WTC11 (cell line): ENCODE results near the gene GNPTG. TPM values are rescaled to one million over a fixed set of nuclear protein-coding genes. Genes with fewer than 3 reads are reported as not detected.

Experiments used
- ATAC-seq: fragments of 200-7000 bp; cut with Tn5 transposase; 2 replicates; pipeline ENCODE4 v1.10.0; 2021; ENCODE audit warnings: mild to moderate bottlenecking, moderate library complexity
- CTCF ChIA-PET: fragments of 300-600 bp; sonication (Branson Sonifier 250); formaldehyde crosslinking; loops from one replicate; lab custom pipeline; 2021; ENCODE audit warnings: antibody characterized with exemption; lab: Charles Lee
- POLR2A ChIA-PET: fragments of 350-600 bp; sonication (Branson Sonifier 250); formaldehyde crosslinking; loops from one replicate; lab custom pipeline; 2021; ENCODE audit warnings: antibody characterized with exemption; lab: Charles Lee
- DNase-seq: peaks from one replicate; pipeline ENCODE4 v3.0.0; 2021; ENCODE audit warnings: low spot score
- H3K27ac Mint-ChIP-seq: 2 replicates; pipeline ENCODE4 v1.8.0; 2021; ENCODE audit warnings: mixed read lengths
- H3K27me3 Mint-ChIP-seq: 2 replicates; pipeline ENCODE4 v1.8.0; 2021; ENCODE audit warnings: low read depth, mild to moderate bottlenecking, moderate library complexity, mixed read lengths
- H3K36me3 Mint-ChIP-seq: 2 replicates; pipeline ENCODE4 v1.8.0; 2021; ENCODE audit warnings: mixed read lengths
- H3K4me1 Mint-ChIP-seq: 2 replicates; pipeline ENCODE4 v1.8.0; 2022; ENCODE audit warnings: mixed read lengths
- H3K4me3 Mint-ChIP-seq: 2 replicates; pipeline ENCODE4 v1.8.0; 2021; ENCODE audit warnings: mild to moderate bottlenecking, moderate library complexity, mixed read lengths
- H3K9me3 Mint-ChIP-seq: 2 replicates; pipeline ENCODE4 v1.8.0; 2021; ENCODE audit warnings: mixed read lengths
- CREM ChIP-seq: sonication (generic); formaldehyde crosslinking; IDR thresholded peaks from 2 replicates; pipeline ENCODE4 v1.8.1; 2022; ENCODE audit warnings: mild to moderate bottlenecking, missing genetic modification reagents, moderate library complexity
- JAZF1 ChIP-seq: fragments of 250-450 bp; sonication (Bioruptor Pico); IDR thresholded peaks from 2 replicates; pipeline ENCODE4 v1.9.0; 2021; ENCODE audit warnings: moderate library complexity, mild to moderate bottlenecking, inconsistent platforms
- MAX ChIP-seq: sonication (generic); formaldehyde crosslinking; IDR thresholded peaks from 2 replicates; pipeline ENCODE4 v1.8.0; 2022; ENCODE audit warnings: mild to moderate bottlenecking, missing genetic modification reagents
- PRDM15 ChIP-seq: sonication (generic); formaldehyde crosslinking; IDR thresholded peaks from 2 replicates; pipeline ENCODE4 v1.8.0; 2022; ENCODE audit warnings: missing genetic modification reagents
- PREB ChIP-seq: sonication (generic); formaldehyde crosslinking; IDR thresholded peaks from 2 replicates; pipeline ENCODE4 v1.8.1; 2022; ENCODE audit warnings: mild to moderate bottlenecking, missing genetic modification reagents, moderate library complexity, borderline replicate concordance
- RELA ChIP-seq: sonication (generic); formaldehyde crosslinking; IDR thresholded peaks from 2 replicates; pipeline ENCODE4 v1.8.1; 2022; ENCODE audit warnings: missing genetic modification reagents, mild to moderate bottlenecking, borderline replicate concordance
- ZNF219 ChIP-seq: sonication (generic); formaldehyde crosslinking; IDR thresholded peaks from 2 replicates; pipeline ENCODE4 v1.8.0; 2023; ENCODE audit warnings: missing genetic modification reagents, mild to moderate bottlenecking, borderline replicate concordance
- ZNF532 ChIP-seq: fragments of 250-450 bp; sonication (Bioruptor Pico); IDR thresholded peaks from 2 replicates; pipeline ENCODE4 v1.9.0; 2021; ENCODE audit warnings: mild to moderate bottlenecking, borderline replicate concordance
- total RNA-seq: library from RNA; stranded (reverse); gene quantifications from 3 replicates; pipeline ENCODE4 v1.2.3, GENCODE V29; 2021
- TF ChIP-seq, protein P1 (sequence below): fragments of 250-450 bp; sonication (Bioruptor Pico); conservative IDR thresholded peaks from 2 replicates; pipeline ENCODE4 v1.9.0; 2021; ENCODE audit warnings: mild to moderate bottlenecking
- TF ChIP-seq, protein P2 (sequence below): sonication (generic); formaldehyde crosslinking; IDR thresholded peaks from 2 replicates; pipeline ENCODE4 v1.8.0; 2023; ENCODE audit warnings: mild to moderate bottlenecking, missing genetic modification reagents
- TF ChIP-seq, protein P3 (sequence below): sonication (generic); formaldehyde crosslinking; IDR thresholded peaks from 2 replicates; pipeline ENCODE4 v1.8.0; 2023; ENCODE audit warnings: missing genetic modification reagents
- TF ChIP-seq, protein P4 (sequence below): fragments of 250-450 bp; sonication (Bioruptor Pico); IDR thresholded peaks from 2 replicates; pipeline ENCODE4 v1.9.0; 2021; ENCODE audit warnings: moderate library complexity, mild to moderate bottlenecking, inconsistent platforms, borderline replicate concordance

The GNPTG gene
- total RNA-seq, 1 experiment from 2014 or later = 35.9 TPM

- TF ChIP-seq MAX (CRISPR knock-in tag) (no peak), PREB (CRISPR knock-in tag) (no peak), ZNF219 (CRISPR knock-in tag) (no peak), ZNF532 (no peak), RELA (CRISPR knock-in tag) (no peak), CREM (CRISPR knock-in tag) (no peak)
- TF ChIP-seq, protein P1, sequence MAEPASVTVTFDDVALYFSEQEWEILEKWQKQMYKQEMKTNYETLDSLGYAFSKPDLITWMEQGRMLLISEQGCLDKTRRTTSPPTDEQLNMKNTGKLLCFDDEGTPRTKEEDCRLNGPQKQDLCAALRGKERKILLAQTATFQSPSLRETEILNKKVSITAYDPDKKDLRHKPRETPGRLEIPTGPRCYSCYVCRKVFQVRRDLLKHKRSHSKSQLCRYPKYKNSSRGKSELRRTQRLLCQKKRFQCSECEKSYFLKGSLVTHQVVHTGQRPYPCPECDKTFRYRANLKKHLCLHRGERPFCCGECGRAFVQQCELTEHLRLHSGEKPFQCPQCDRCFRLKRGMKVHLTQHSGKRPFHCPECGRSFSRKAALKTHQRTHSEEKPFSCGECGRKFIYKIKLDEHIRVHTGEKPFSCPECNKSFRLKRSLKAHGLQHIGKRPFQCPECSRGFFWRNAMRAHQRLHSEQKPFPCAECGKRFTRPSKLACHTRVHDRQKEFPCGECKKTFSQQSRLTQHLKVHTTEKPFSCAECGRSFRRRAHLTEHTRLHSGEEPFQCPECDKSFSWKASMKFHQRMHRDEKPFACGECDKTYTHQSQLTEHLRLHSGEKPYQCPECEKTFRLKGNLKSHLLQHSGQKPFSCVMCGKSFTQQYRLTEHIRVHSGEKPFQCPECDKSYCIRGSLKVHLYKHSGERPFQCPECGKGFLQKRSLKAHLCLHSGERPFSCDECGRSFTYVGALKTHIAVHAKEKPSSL (CRISPR knock-in tag) = no peak
- TF ChIP-seq, protein P2, sequence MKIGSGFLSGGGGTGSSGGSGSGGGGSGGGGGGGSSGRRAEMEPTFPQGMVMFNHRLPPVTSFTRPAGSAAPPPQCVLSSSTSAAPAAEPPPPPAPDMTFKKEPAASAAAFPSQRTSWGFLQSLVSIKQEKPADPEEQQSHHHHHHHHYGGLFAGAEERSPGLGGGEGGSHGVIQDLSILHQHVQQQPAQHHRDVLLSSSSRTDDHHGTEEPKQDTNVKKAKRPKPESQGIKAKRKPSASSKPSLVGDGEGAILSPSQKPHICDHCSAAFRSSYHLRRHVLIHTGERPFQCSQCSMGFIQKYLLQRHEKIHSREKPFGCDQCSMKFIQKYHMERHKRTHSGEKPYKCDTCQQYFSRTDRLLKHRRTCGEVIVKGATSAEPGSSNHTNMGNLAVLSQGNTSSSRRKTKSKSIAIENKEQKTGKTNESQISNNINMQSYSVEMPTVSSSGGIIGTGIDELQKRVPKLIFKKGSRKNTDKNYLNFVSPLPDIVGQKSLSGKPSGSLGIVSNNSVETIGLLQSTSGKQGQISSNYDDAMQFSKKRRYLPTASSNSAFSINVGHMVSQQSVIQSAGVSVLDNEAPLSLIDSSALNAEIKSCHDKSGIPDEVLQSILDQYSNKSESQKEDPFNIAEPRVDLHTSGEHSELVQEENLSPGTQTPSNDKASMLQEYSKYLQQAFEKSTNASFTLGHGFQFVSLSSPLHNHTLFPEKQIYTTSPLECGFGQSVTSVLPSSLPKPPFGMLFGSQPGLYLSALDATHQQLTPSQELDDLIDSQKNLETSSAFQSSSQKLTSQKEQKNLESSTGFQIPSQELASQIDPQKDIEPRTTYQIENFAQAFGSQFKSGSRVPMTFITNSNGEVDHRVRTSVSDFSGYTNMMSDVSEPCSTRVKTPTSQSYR (CRISPR knock-in tag) = no peak
- TF ChIP-seq, protein P3, sequence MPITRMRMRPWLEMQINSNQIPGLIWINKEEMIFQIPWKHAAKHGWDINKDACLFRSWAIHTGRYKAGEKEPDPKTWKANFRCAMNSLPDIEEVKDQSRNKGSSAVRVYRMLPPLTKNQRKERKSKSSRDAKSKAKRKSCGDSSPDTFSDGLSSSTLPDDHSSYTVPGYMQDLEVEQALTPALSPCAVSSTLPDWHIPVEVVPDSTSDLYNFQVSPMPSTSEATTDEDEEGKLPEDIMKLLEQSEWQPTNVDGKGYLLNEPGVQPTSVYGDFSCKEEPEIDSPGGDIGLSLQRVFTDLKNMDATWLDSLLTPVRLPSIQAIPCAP = no peak
These were observed 17.0 kb upstream of the GNPTG start (continued) for GRCh38 chr16:1334739-1335138.

DNA sequence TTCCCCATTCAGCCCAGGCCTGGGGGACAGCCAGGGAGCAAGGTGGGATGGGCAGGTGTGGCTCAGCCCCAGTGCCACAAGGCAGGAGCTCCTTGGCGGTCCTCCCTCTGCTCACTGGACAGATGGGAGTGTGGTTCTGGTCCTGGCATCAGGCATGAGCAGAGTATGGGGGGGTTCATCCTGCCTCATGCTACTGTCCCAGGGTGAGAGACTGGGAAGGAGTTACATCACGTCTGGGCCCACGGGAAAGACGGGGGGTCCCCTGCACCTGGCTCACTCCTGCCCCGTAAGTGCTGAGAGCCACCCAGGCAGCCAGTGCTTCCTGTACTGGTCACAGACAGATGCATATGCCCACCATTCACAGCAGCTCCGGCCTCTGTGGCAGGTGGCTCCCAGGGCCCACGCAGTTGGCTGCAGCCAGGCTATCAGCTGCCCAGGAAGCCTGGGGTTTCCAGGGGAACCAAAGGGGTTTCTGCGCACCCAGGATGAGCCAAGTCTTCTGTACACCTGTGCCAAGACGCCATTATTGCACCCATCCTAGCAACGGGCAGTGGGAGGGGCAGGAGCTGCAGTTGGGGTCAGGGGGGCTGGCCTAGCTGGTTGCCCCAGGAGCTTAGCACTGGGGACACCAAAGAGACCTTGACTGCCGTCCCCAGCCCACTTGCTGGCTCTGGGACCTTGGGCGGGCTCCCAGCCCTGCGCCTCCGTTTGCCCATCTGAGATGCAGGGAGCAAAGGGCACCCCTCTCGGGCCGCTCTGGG lies 16.3 kb upstream of the GNPTG start:
- CTCF ChIA-PET = interaction anchor here (0.8 to 4.3 kb wide), 4 partner anchors 9 to 34 kb away, joined by 3 to 19 read pairs (median 4); no protein-coding TSS in a partner anchor
- no peak for DNase-seq
- POLR2A ChIA-PET = interaction anchor here (0.6 kb wide), 1 partner anchor 33 kb away, joined by 6 read pairs; no protein-coding TSS in a partner anchor
- Mint-ChIP-seq H3K27me3 (peaks cover 35% of the 10 kb centered on the region), H3K36me3 (no peaks in the 10 kb centered on the region), H3K4me3 (no peak overlapping the region), H3K9me3 (no peaks in the 10 kb centered on the region), H3K27ac (no peak overlapping the region), H3K4me1 (peaks cover 14% of the 10 kb centered on the region)
- ATAC-seq = no peak
- TF ChIP-seq, protein P4, sequence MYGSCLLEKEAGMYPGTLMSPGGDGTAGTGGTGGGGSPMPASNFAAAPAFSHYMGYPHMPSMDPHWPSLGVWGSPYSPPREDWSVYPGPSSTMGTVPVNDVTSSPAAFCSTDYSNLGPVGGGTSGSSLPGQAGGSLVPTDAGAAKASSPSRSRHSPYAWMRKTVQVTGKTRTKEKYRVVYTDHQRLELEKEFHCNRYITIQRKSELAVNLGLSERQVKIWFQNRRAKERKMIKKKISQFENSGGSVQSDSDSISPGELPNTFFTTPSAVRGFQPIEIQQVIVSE = no peak
- TF ChIP-seq JAZF1 (CRISPR knock-in tag) = no peak
- no peak for TF ChIP-seq ZNF532
- TF ChIP-seq PRDM15 (CRISPR knock-in tag) = no peak
